ENCODE data around the gene GPI.

Gene GPI

DNA sequence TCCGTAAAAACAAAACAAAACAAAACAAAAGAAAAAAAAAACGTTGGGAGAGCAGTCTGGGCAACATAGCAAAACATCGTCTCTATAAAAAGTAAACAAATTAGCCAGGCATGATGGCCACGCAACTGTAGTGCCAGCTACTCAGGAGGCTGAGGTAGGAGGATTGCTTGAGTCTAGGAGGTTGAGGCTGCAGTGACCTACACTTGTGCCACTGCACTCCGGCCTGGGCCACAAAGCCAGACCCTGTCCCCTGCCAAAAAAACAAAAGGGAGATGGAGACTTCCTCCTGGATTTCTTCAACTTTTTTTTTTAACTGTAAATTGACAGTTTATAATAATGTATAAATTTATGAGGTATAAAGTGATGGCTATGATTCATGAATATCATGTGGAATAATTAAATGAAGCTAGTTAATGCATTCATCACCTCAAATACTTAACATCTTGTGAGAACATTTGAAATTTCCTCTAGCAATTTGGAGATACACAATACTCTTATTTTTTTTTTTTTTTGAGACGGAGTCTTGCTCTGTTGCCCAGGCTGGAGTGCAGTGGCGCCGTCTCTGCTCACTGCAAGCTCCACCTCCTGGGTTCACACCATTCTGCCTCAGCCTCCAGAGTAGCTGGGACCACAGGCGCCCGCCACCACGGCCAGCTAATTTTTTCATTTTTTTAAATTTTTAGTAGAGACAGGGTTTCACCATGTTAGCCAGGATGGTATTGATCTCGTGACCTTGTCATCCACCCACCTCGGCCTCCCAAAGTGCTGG lies 41.1 kb downstream of the GPI start:
- no peak for DNase-seq

DNA sequence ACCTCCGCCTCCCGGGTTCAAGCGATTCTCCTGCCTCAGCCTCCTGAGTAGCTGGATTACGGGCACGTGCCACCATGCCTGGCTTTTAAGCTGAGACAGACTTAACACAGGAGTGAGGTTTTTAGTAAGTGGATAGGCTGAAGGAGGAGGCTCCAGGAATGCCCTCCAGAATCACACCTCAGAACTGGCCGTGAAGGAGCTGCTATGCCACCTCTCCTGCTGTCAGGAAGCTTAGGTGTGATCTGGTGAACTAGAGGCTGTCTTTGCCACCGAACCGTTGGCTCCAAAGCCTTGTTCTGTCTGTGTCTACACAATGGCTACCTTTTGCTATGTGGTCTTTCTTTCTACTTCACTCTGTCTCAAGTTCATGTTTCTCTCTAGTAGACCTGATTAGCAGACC lies 43.4 kb downstream of the GPI start:
- no peak for DNase-seq

DNA sequence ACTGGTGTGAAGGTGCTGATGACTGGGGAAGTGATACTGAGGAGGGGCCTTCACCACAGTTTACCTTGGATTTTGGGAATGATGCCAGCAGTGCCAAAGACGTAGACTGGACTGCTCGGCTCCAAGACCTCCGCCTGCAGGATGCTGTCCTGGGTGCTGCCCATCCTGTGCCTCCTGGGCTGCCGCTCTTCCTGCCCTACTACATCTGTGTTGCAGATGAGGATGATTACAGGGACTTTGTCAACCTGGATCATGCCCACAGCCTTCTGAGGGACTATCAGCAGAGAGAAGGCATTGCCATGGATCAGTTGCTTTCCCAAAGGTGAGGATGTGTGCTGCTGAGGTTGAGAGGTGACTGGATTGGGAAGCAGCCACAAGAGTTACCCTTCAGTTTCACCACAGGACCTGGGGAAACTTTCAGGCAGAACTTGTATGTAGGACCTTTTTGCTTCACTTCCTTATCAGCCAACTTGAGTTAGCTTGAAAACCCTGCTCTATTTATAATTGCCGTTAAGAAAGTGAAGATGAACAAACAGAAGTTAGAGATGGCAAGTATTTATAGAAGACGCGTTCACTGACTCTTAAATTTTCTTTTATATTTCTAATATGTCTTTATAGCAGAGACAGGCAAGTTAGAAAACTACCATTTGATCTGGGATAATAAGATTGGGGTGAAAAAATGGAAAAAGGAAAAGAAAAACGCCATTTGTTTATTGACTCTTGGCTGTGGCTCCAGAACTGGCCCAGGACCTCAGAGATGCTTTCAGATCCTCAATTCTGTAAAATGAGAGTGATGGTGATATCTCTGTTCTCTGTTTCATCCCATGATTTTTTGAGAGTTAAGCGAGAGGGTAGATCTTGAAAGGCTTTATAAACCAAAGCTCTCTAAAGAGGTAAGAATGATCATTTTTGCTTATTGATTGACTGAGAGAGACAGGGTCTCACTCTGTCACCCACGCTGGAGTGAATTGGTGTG lies 44.5 kb downstream of the GPI start:
- no peak for DNase-seq

DNA sequence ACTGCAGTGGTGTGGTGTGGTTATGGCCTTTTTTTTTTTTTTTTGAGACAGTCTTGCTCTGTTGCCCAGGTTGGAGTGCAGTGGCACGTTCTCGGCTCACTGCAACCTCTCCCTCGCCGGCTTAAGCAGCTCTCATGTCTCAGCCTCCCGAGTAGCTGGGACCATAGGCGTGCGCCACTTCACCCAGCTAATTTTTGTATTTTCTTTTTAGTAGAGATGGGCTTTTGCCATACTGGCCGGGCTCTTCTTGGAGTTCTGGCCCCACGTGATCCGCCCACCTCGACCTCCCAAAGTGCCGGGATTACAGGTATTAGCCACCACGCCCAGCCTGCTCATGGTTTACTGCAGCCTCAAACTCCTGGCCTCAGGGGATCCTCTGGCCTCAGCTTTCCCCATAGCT lies 46.2 kb downstream of the GPI start:
- no peak for DNase-seq

DNA sequence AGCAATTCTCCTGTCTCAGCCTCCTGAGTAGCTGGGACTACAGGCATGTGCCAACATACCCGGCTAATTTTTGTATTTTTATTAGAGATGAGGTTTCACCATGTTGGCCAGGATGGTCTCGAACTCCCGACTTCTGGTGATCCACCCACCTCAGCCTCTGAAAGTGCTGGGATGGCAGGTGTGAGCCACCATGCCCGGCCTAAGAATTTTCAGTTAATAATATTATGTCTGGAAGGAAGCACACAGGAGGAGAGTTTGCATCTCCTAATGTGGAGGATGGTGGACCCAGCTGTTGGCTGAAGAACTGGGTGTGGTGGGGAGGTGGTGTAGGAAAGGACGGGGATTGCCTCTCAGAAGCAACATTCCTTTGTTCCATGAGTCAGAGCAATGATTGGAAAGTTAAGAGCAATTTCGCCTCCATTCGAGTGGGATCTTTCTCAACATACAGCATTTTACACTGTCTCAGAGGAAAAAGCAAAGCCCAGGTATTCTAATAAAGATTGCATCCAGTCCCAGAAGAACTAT lies 51.1 kb downstream of the GPI start:
- no peak for DNase-seq

DNA sequence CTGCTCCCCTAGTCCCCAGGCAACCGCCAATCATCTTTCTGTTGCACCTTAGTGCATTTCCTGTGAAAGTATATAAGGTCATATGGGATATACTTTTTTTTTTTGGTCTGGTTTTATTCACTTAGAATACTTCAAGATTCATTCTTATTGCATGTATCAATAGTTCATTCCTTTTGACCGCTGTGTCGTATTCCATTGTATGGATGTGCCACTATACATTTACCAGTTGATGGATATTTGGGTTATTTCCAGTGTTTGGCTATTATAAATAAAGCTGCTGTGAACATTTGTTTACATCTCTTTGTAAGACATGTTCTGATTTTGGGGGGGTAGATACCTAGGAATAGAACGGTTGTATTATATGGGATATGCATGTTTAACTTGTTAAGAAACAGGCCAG lies 53.3 kb downstream of the GPI start:
- DNase-seq = no peak

DNA sequence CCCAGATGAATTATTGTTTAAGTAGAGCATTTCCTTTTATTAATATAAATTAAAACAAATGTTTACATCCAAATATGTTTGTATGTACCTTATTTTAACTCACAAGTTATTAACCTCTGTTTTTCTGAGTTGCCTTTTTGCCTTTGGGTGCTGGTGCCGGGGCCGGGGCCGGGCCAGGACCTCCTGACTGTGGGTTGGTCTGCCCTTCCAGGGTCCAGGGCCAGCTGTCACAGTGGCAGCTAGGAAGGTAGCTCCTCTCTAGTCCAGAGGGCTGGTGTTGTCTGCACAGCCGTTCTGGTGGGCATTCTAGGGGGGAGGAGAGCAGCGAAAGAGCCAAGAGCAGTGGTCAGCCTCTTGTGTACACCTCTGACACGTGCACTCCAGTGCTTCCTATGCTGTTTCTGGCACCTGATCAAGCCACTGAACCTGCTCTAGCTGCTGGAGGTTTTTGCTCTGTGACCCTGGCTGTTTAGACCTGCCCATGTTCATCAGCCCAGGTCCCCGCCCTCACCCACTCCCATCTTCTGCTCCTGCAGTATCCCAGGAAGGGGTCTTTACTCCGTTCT lies 61.2 kb downstream of the GPI start:
- DNase-seq = no peak

DNA sequence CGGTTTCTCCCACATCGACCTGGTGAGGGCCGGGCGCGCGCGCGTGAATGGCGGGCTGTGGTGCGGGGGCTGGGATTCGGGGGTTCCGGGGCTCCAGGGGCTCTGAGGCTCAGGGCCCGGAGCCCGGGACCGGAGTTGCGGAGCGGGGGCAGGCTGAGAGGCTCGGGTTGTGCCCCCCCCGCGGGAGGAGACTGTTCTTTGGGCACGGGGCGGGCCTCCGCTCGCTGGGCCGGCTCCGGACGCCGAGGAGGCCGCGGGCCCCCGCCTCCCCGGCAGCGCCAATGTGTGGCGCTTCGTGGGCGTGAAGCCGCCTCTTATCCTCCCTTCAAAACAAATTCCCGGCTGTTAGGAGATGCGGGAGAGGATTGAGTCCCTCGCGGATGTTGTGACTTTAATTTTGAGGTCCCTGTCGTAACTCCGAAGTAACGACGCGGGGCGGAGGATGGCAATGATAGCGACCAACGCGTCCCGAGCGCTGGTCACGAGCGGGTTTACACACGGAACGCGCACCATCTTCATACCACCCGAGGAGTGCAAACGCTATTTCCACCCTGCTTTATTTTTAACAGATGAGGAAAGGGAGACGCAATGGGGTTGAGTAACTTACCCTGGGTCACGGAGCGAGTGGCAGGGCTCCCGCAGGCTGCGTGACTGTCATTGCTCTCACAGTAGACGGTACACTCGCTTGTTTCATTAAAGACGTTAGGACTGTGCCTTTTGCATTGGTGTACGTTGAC lies 63.7 kb downstream of the GPI start:
- DNase-seq = no peak

DNA sequence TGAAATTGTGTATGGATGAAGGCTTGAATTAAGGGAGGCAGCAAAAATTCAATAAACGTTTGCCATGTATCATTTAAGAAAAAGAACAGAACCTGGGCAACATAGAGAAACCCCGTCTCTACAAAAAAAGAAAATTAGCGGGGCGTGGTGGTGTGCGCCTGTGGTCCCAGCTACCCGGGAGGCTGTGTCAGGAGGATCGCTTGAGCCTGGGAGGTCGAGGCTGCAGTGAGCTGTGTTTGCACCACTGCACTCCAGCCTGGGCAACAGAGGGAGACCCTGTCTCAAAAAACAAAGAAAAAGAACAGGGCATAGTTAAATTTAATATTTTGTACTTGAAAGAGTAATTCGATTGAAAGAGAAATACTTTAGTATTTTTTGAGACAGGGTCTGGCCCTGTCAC lies 64.6 kb downstream of the GPI start:
- DNase-seq = no peak

DNA sequence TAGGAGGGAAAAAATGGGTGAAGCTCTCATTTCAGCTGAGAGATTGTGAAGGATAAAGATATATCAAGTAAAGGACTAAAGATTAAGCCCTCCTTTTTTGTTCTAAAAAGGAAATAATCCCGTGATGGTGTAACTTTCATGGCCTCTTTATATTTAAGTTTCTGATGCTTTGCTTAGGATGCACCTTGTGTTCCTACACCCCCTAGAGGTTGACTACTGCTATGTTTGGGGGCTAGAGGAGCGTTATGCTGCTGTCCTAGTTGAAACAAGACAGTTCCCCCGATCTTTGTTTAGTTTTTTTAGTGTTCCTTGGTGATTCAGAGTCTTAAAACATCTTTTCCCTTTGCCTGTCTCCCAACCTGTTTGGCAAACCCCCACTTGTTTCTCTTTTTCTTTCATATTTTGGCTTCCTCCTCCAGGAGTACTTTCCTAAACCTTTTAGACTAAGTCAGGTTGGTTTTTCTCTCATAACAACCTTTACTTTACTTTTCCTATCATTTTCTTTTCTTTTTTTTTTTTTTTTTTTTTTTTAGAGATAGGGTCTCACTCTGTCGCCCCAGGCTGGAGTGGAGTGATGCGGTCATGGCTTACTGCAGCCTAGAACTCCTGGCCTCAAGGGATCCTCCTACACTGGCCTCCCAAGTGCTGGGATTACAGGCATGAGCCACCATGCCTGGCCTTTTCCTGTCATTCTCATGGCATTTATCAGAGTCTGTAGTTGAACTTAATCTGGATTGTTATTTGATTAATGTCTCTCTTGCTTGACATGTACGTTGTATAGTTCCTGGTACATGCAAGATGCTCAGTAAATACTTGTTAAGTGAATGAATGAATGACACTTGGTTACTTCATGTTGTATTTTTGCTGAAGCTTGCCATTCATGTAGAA lies 66.0 kb downstream of the GPI start:
- DNase-seq = peak; percentile 10

DNA sequence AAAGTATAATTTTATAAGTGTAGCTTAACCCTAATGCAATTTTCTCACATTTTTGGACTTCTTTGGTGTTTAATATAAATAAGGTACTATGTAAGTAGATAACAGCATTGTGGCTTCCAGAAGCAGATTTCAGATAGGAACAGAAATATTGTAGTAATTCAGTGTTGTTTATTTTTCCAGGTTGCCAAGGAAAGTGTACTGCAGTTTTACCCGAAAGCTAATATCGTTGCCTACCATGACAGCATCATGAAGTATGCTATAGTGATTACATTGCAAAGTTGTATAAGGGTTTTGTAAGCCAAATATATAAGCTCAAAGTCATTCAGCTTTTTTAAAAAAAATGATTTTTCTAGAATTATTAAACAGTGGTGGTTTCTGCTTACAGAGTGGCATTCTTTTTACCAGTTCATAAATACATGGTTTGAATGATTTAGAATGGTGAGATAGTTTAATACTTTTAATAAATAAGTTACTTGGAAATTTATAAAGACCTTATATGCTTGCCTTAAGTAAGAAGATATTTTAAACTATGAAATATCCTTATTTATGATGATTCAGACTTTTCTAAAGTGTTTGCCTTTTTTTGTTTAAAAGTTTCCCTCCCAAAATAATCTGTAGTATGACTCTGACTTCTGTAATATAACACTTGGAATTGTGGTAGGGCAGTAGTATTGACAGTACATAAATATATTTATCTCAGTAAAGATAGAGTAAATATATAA lies 66.8 kb downstream of the GPI start:
- DNase-seq = no peak

DNA sequence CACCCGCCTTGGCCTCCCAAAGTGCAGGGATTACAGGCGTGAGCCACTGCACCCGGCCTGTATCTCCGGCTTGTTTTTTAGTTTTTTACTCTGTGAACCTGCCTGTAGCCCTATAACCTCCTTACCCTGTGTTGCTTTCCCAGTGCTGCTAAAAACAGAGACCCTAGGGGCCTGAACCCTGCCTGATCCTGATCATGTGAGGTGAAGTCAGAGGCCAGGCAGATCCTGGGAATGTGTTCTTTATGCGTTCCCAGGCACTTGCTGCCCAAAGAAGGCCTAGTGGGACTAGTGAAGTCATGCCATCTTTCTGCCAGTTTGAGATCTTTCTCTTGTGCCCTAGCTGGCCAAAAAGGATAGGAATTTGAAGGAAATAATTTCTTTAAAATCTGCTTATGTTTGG lies 67.8 kb downstream of the GPI start:
- DNase-seq = no peak

DNA sequence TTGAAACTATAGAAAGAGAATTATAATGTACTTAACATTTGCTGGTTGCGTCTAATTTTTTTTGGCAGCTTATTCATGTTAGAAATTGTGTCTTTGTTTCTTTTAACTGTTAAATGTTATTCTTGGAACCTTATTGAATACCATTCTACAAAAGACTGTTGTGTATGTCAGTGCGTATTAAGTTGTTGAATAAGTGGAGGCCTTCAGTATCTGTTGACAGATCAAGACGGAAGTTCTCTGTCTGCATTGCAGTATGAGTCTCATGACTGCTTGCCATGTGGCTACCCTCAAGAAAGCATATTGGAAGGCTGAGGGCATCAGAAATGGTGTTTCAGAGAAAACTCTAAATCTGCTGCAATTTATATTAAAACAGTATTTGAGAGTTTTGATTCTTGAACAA lies 71.7 kb downstream of the GPI start:
- DNase-seq = no peak

DNA sequence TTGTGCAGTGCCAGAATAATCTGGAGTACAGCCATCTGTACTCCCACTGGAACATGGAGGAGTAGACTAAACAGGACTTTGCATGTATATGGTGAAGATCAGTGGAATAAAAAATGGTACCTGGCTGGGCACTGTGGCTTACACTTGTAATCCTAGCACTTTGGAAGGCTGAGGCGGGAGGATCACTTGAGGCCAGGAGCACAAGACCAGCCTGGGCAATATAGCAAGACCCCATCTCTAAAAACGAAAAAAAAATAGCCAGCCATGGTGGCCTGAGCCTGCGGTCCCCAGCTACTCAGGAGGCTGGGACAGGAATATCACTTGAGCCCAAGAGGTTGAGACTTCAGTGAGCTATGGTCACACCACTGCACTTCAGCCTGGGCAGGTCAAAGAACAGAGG lies 83.2 kb downstream of the GPI start:
- no peak for DNase-seq
